Upper lobe of right lung (tissue), 1 donor: ENCODE measurements around the gene HIPK1. TPM values are rescaled to one million over a fixed set of nuclear protein-coding genes. Genes with fewer than 3 reads are reported as not detected.
A peak's percentile ranks its signal among the peaks of the same experiment; 100 is the strongest.

Experiments
- ATAC-seq: fragments of 200-7000 bp; cut with Tn5 transposase; one replicate; pipeline ENCODE4 v1.9.1; 2020; ENCODE audit warnings: mild to moderate bottlenecking, moderate library complexity
- DNase-seq: peaks from one replicate; pipeline ENCODE4 v3.0.0-alpha.2; 2020
- H3K27ac ChIP-seq: fragments of 200-600 bp; one replicate; pipeline ENCODE4 v1.8.0; 2022
- H3K27me3 ChIP-seq: fragments of 200-600 bp; one replicate; pipeline ENCODE4 v1.8.0; 2022; ENCODE audit warnings: mild to moderate bottlenecking
- H3K36me3 ChIP-seq: fragments of 200-600 bp; one replicate; pipeline ENCODE4 v1.8.0; 2022
- H3K4me1 ChIP-seq: fragments of 200-600 bp; one replicate; pipeline ENCODE4 v1.8.0; 2022
- H3K4me3 ChIP-seq: fragments of 200-600 bp; one replicate; pipeline ENCODE4 v1.8.0; 2022; ENCODE audit warnings: mild to moderate bottlenecking
- H3K9me3 ChIP-seq: fragments of 200-600 bp; one replicate; pipeline ENCODE4 v1.8.0; 2022
- intact Hi-C: fragments of 100-400 bp; cut with DNase I; formaldehyde crosslinking; loops from one replicate; pipeline ENCODE4 v1.11.0; 2022
- long read RNA-seq: library from polyadenylated mRNA; unstranded; transcript quantifications from one replicate; pipeline ENCODE4 v2.0.0, GENCODE V29; 2021
- total RNA-seq: library from RNA; stranded (reverse); fragmentation: NEBNext Ultra II Directional; extraction: Animal tissue kit (Norgen Biotek cat#: 25700); gene quantifications from one replicate; pipeline ENCODE4 v1.2.1, GENCODE V29; 2021
- TF ChIP-seq, protein P1 (sequence below): fragments of 200-600 bp; IDR thresholded peaks from one replicate; pipeline ENCODE4 v1.8.0; 2022; ENCODE audit warnings: antibody characterized with exemption
- donor health status: DM: no; HTN: yes; CAD: no; lungs with severe emphysema.

The HIPK1 gene
- total RNA-seq, result 77.8 TPM
- long read RNA-seq, full-length matches to known transcripts, result 2 of 71 reads
- long read RNA-seq, partial matches to known transcripts, result 64 of 71 reads
- long read RNA-seq, other reads (novel, unspliced or antisense), result 5 of 71 reads

DNA sequence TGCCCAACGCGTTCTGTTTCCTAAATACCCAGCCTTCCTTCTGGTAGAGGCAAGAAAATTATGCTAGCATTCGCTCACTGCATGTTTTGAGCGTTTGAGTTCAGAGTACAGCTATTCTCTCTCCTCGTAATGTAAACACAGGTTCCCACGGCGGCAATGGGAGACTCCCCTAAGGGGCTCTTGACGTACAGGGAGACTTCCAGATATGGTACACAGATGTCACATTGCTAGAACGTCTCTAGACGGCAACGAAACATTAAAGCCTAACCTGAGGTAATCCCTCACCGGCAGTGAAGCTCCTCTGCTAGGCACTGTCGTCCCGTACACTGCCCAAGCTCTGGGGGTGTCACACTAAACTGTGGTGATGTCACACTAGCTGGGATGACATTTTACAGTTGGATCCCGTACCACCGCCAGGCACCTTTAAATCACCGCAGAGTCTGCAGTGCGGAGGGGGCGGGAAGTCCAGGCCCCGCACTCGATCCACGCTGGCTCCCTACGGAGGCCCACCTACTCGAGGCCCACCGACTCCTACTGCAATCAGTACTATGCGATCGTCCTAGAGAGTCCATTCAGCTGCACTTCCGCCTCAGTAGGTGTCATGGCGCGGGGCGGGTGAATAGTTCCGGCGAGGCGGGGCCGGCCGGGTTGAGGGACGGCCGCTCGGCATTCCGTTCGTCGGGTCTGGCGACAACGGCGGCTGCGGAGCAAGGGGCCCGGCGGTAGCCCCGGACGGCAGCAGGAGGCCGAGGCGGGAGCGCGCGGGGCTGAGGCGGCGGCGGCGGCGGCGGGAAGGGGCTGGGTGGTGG lies at the start of gene HIPK1:
Gene HIPK1, plus strand, starts transcription at position 384 of the 809 bp plus-strand sequence.
- Histone ChIP-seq H3K4me3 (peak within 1 kb of the TSS; percentile 83), H3K36me3 (no peaks in the 10 kb centered on the region), H3K27ac (peak within 1 kb of the TSS; percentile 96), H3K9me3 (no peaks in the 10 kb centered on the region), H3K4me1 (peaks cover 31% of the 10 kb centered on the region), H3K27me3 (no peaks in the 10 kb centered on the region)
- intact Hi-C loops, result no loop called here
- peak; percentile 97 for DNase-seq
- peak; percentile 96 for ATAC-seq
- TF ChIP-seq, protein P1, sequence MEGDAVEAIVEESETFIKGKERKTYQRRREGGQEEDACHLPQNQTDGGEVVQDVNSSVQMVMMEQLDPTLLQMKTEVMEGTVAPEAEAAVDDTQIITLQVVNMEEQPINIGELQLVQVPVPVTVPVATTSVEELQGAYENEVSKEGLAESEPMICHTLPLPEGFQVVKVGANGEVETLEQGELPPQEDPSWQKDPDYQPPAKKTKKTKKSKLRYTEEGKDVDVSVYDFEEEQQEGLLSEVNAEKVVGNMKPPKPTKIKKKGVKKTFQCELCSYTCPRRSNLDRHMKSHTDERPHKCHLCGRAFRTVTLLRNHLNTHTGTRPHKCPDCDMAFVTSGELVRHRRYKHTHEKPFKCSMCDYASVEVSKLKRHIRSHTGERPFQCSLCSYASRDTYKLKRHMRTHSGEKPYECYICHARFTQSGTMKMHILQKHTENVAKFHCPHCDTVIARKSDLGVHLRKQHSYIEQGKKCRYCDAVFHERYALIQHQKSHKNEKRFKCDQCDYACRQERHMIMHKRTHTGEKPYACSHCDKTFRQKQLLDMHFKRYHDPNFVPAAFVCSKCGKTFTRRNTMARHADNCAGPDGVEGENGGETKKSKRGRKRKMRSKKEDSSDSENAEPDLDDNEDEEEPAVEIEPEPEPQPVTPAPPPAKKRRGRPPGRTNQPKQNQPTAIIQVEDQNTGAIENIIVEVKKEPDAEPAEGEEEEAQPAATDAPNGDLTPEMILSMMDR, result no peak

DNA sequence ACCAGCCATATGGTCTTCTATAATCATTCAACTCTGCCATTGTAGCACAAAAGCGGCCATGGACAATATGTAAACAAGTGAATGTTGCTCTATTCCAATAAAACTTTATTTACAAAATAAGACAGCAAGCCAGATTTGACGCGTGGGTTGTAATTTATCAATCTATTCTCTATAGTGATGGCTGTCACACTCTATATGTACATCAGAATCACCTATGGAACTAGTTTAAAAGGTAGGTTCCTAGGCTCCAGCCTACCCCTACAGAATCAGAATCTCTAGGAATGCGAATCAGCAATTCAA lies 49.4 kb upstream of the HIPK1 start:
- no peaks in the 10 kb centered on the region for H3K36me3 ChIP-seq
- intact Hi-C loops, result no loop called here
- no peak overlapping the region for H3K4me3 ChIP-seq
- H3K9me3 ChIP-seq, result no peaks in the 10 kb centered on the region
- H3K4me1 ChIP-seq, result no peaks in the 10 kb centered on the region
- ATAC-seq (no peak), DNase-seq (no peak)
- TF ChIP-seq, protein P1, result no peak
- no peak overlapping the region for H3K27ac ChIP-seq
- no peaks in the 10 kb centered on the region for H3K27me3 ChIP-seq

DNA sequence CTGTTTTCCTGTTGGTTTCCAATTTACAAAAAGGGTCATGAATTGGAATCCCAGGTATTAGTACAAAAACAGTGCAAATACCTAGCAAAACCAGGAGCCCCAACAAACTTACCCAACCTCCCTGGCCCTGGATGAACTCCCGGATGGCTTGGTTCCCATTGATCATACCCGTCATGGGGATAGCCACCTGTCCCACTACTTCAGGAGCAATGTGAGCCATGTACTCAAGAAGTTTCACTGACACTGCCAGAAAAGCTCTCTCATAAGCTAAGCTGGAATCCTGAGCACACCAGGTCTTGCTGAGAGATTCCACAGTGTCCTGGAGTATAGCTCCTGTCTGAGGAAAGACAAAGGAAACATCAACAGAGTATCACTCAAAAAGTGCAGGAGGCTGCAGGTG lies 47.5 kb upstream of the HIPK1 start:
- Histone ChIP-seq H3K4me3 (no peak overlapping the region), H3K36me3 (no peaks in the 10 kb centered on the region), H3K27me3 (no peaks in the 10 kb centered on the region), H3K27ac (no peak overlapping the region), H3K4me1 (no peaks in the 10 kb centered on the region), H3K9me3 (no peaks in the 10 kb centered on the region)
- TF ChIP-seq, protein P1, result no peak
- ATAC-seq (no peak), DNase-seq (no peak)
- intact Hi-C loops, result no loop called here

DNA sequence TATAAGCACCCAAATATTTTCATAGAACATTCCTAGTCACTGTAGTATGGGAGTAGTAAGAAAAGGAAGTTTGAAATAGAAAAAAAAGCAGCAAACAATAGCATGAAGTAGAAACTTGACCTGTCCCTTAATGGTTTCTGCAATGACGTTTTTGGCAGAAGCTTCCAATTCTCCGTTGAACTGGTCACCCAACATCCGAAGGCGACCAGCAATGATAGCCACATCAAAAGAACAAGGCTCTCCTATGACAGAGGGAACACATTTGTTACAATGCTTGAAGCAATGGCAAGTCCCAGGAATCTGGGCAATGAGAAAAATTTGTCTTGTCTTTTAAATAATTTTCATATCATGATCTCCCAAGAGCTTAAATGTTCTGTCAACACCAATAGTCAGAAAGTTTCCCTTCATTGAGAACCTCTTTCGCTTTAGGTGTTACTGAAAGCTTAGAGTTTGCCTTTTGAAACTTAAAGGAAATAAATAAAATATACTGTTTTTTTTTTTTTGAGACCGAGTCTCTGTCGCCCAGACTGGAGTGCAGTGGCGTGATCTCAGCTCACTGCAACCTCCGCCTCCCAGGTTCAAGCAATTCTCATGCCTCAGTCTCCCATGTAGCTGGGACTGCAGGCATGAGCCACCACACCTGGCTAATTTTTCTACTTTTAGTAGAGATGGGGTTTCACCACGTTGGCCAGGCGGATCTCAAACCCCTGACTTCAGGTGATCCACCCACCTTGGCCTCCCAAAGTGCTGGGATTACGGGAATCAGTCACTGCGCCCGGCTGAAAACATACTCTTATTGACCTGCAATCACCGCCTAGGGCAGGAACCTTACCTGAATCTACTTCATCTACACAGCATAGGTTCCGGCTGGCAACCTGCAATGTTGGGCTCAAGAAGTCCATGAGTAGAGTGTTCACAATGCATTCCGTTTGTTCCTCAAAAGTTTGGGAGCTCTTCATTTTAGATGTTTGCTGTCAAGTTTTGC lies 42.4 kb upstream of the HIPK1 start:
- ATAC-seq (peak; percentile 74), DNase-seq (no peak)
- H3K36me3 ChIP-seq, result no peaks in the 10 kb centered on the region
- no peak overlapping the region for H3K27ac ChIP-seq
- intact Hi-C loops, result no loop called here
- H3K4me3 ChIP-seq, result no peak overlapping the region
- TF ChIP-seq, protein P1, result no peak
- H3K4me1 ChIP-seq, result no peaks in the 10 kb centered on the region
- H3K27me3 ChIP-seq, result no peaks in the 10 kb centered on the region
- no peaks in the 10 kb centered on the region for H3K9me3 ChIP-seq

DNA sequence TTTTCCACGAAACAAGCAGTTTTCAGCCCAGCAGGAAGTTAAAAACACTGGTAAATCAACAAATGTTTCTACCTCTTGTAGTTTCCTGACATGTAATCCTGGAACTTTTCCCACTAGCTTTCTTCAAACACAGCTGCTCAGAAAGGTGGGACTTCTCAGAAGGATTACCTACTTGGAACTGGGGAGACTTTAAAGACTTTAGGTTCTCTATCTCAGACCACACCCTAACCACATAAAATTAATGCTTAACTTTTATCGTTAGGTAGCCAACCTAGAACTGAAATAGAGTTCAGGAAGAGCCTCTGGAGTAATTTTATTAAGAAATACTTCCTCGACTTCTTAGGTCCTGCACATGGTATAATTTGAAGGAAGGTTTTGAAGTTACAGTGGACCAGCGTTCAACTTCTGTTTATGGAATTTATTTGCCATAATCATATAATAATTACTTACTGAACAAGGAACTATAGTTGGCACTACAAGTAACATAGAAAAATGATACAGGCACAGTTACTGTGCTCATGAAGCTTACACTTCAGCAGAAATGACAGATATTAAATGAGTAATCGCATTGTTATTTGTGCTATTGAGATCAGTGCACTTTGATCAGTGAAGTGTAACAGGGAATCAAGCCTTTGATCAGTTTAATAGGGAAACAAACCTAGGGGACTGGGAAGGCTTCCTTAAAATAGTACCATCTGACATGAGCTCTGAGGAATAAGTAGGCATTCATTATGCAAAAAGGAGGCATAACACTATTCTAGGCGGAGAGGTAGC lies 41.5 kb upstream of the HIPK1 start, which contains the start of gene BCL2L15:
Gene BCL2L15, minus strand, starts transcription at position 180 of the 774 bp plus-strand sequence. CDS start 206 bp downstream, outside the sequence.
- intact Hi-C loops, result no loop called here
- H3K27ac ChIP-seq, result no peak within 1 kb of the TSS
- no peaks in the 10 kb centered on the region for H3K4me1 ChIP-seq
- DNase-seq (no peak), ATAC-seq (peak; percentile 86)
- H3K27me3 ChIP-seq, result no peaks in the 10 kb centered on the region
- TF ChIP-seq, protein P1, result no peak
- no peak within 1 kb of the TSS for H3K4me3 ChIP-seq
- H3K36me3 ChIP-seq, result no peaks in the 10 kb centered on the region
- no peaks in the 10 kb centered on the region for H3K9me3 ChIP-seq
